ENCODE results near the gene KRTAP9-7. TPM values are rescaled to one million over a fixed set of nuclear protein-coding genes. Genes with fewer than 3 reads are reported as not detected.

KRTAP9-7 gene
- total RNA-seq, 1 experiment from 2014 or later = not detected

DNA sequence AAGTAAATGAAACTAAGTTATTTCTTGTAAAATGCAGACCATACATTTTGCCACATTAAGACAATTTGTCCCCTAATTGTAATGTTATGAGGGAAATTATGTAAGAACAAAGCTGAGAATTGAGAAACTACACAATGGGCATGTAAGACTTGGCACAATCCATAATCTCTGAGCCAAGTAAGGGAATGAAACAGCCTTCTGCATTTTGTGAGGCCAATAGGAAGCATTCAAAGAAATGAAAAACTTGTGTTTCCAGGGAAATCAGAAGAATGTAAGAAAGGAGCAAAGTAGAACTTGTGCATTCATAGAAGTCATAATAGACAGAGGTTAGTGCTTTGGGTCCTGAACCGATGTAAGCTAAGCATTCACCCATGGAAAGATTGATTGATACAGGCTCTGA, 24.2 kb upstream of the KRTAP9-7 start:
- H2BK20ac ChIP-seq (ENCODE audit: low read depth, low read length, poor library complexity, severe bottlenecking) = no peak overlapping the region
- no peaks in the 10 kb centered on the region for H3K79me2 ChIP-seq (ENCODE audit: insufficient read depth, low read length)
- H4K91ac ChIP-seq (ENCODE audit: insufficient read length, low read depth, low read length) = no peak overlapping the region
- H3K4ac ChIP-seq (ENCODE audit: low read depth, low read length) = no peak overlapping the region
- H3K4me1 Mint-ChIP-seq = peaks cover 15 to 16% of the 10 kb centered on the region in 2 experiments
- no peaks in the 10 kb centered on the region for H3K23me2 ChIP-seq (ENCODE audit: insufficient read length, low read depth, low read length, poor library complexity, severe bottlenecking)
- H3T11ph ChIP-seq (ENCODE audit: low read length) = no peak overlapping the region
- TF ChIP-seq, protein P1, sequence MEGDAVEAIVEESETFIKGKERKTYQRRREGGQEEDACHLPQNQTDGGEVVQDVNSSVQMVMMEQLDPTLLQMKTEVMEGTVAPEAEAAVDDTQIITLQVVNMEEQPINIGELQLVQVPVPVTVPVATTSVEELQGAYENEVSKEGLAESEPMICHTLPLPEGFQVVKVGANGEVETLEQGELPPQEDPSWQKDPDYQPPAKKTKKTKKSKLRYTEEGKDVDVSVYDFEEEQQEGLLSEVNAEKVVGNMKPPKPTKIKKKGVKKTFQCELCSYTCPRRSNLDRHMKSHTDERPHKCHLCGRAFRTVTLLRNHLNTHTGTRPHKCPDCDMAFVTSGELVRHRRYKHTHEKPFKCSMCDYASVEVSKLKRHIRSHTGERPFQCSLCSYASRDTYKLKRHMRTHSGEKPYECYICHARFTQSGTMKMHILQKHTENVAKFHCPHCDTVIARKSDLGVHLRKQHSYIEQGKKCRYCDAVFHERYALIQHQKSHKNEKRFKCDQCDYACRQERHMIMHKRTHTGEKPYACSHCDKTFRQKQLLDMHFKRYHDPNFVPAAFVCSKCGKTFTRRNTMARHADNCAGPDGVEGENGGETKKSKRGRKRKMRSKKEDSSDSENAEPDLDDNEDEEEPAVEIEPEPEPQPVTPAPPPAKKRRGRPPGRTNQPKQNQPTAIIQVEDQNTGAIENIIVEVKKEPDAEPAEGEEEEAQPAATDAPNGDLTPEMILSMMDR (conservative IDR thresholded peaks at IDR 0.05) = no peak
- no peaks in the 10 kb centered on the region for H3K36me3 Mint-ChIP-seq (ENCODE audit: insufficient read depth in 1 of 3, low read depth in 3 of 3)
- no peak overlapping the region for H3K9ac ChIP-seq (ENCODE audit: extremely low read depth, insufficient read length, low read length)
- no peak overlapping the region for H3K23ac ChIP-seq (ENCODE audit: insufficient read length, low read depth, low read length)
- no peak overlapping the region for H4K8ac ChIP-seq (replicated peaks; ENCODE audit: insufficient read length, low read depth, low read length)
- no peak overlapping the region for H2BK15ac ChIP-seq (ENCODE audit: low read depth, low read length)
- H2AK5ac ChIP-seq (ENCODE audit: insufficient read length, low read length) = no peak overlapping the region
- H3K4me1 ChIP-seq (ENCODE audit: insufficient read depth, low read length) = no peaks in the 10 kb centered on the region
- peaks cover 18% of the 10 kb centered on the region for H3K27me3 Mint-ChIP-seq (ENCODE audit: low read depth)
- no peak overlapping the region for H2BK5ac ChIP-seq (ENCODE audit: insufficient read length, low read length)
- no peak overlapping the region for H2BK120ac ChIP-seq (ENCODE audit: low read depth, low read length, poor library complexity, severe bottlenecking)
- no CpG with 5 or more reads among the region's 1 CpG for WGBS (ENCODE audit: extremely low coverage, insufficient read length, low lambda C conversion rate)
- no peak overlapping the region for H3K14ac ChIP-seq (ENCODE audit: insufficient read depth, low read length)
- no peaks in the 10 kb centered on the region for H3K79me1 ChIP-seq (ENCODE audit: insufficient read depth, low read depth, low read length, poor library complexity, severe bottlenecking)
- no peak overlapping the region for H3K4me2 ChIP-seq (ENCODE audit: insufficient read depth, insufficient read length, low read length)
- no peaks in the 10 kb centered on the region for H3K9me3 ChIP-seq (ENCODE audit: control insufficient read depth, low read depth, low read length)
- no peaks in the 10 kb centered on the region; a peak in 1 of 5 replicates for H3K9me3 Mint-ChIP-seq
- no peak overlapping the region for H3K4me3 Mint-ChIP-seq
- H2BK12ac ChIP-seq (ENCODE audit: insufficient read length, low read depth, low read length) = no peak overlapping the region
- H3K27me3 ChIP-seq (ENCODE audit: insufficient read depth, low read length) = no peaks in the 10 kb centered on the region
- no peak for DNase-seq
- H4K20me1 ChIP-seq (ENCODE audit: control insufficient read depth, insufficient read depth, insufficient read length) = no peaks in the 10 kb centered on the region
- no peak overlapping the region for H3K56ac ChIP-seq (ENCODE audit: insufficient read length, low read depth, low read length)
- no peak overlapping the region for H3K27ac ChIP-seq (ENCODE audit: insufficient read length, low read depth, low read length)
- no peak overlapping the region for H3K18ac ChIP-seq (ENCODE audit: insufficient read length, low read depth, low read length)
- no peak overlapping the region for H4K5ac ChIP-seq (ENCODE audit: insufficient read length, low read depth, low read length)
- H3K27ac Mint-ChIP-seq = no peak overlapping the region
- no peak overlapping the region for H2AFZ ChIP-seq (ENCODE audit: low read length)

All from H9 (cell line).